Endothelial cell of umbilical vein (primary cell): ENCODE results near the gene SCYL1. TPM values are rescaled to one million over a fixed set of nuclear protein-coding genes. Genes with fewer than 3 reads are reported as not detected.
A peak's percentile ranks its signal among the peaks of the same experiment; 100 is the strongest.

Source experiments
- BruUV-seq: library from RNA; stranded (reverse); fragments of 400-500 nt; replicated peaks from 2 replicates; lab custom pipeline; 2021; lab: Mats Ljungman, UMichigan
- CTCF ChIA-PET: fragments of 300-600, 350-600 bp; sonication (Branson Sonifier 250); formaldehyde crosslinking; loops from one replicate; lab custom pipeline; 2021; ENCODE audit warnings: antibody characterized with exemption, inconsistent platforms; lab: Charles Lee
- POLR2A ChIA-PET: fragments of 300-600, 350-600 bp; sonication (Branson Sonifier 250); formaldehyde crosslinking; loops from one replicate; lab custom pipeline; 2021; ENCODE audit warnings: antibody characterized with exemption, inconsistent platforms; lab: Charles Lee
- DNase-seq: peaks from one replicate; pipeline ENCODE4 v3.0.0-alpha.2; 2011; ENCODE audit warnings: low read depth, low spot score
- FAIRE-seq: peaks from 2 replicates; lab custom pipeline; 2011; peaks lifted over from hg19 to GRCh38; lab: Jason Lieb, UNC
- H2AFZ ChIP-seq: 2 replicates; pipeline ENCODE4 v1.6.0; 2012; ENCODE audit warnings: low read depth, low read length, control low read depth, inconsistent platforms
- H3K27ac ChIP-seq: 2 replicates; pipeline ENCODE4 v1.5.1; 2011; ENCODE audit warnings: low read depth, mild to moderate bottlenecking, control low read depth, low read length, moderate library complexity; ENCODE audit not compliant: insufficient read depth
- H3K27me3 ChIP-seq, 2 experiments: 2 replicates each; pipeline versions ENCODE4 v1.6.0 to v1.6.1; 2011; ENCODE audit warnings: low read length in 2 of 2, mixed read lengths in 1 of 2; ENCODE audit not compliant: control insufficient read depth in 2 of 2, insufficient read depth in 2 of 2
- H3K36me3 ChIP-seq, 2 experiments: 2 replicates in 1 of 2; 3 replicates in 1 of 2; pipeline ENCODE4 v1.5.1; 2011; ENCODE audit warnings: low read length in 2 of 2, mild to moderate bottlenecking in 1 of 2, moderate library complexity in 1 of 2; ENCODE audit not compliant: control insufficient read depth in 2 of 2, insufficient read depth in 2 of 2; ENCODE audit errors: extremely low read depth in 1 of 2
- H3K4me1 ChIP-seq: 3 replicates; pipeline ENCODE4 v1.5.1; 2011; ENCODE audit warnings: mild to moderate bottlenecking, low read length; ENCODE audit not compliant: control insufficient read depth, insufficient read depth; ENCODE audit errors: extremely low read depth
- H3K4me2 ChIP-seq: 2 replicates; pipeline ENCODE4 v1.6.1; 2011; ENCODE audit warnings: low read length, control low read depth, mixed read lengths; ENCODE audit not compliant: insufficient read depth
- H3K4me3 ChIP-seq, 3 experiments: fragments of 200-600 bp in 1 of 3; sonication (generic), shearing (Covaris generic) in 1 of 3; replicated peaks in 1 of 3; 2 replicates each; pipeline ENCODE4 v1.5.1; 2011 to 2016; ENCODE audit warnings: control low read depth in 3 of 3, low read length in 3 of 3, mild to moderate bottlenecking in 2 of 3, inconsistent platforms in 1 of 3, low read depth in 1 of 3, moderate library complexity in 1 of 3; ENCODE audit not compliant: insufficient read depth in 1 of 3
- H3K79me2 ChIP-seq: 2 replicates; pipeline ENCODE4 v1.6.0; 2012; ENCODE audit warnings: low read length, inconsistent platforms; ENCODE audit not compliant: control insufficient read depth, insufficient read depth
- H3K9ac ChIP-seq: replicated peaks from 2 replicates; pipeline ENCODE3; 2011; ENCODE audit warnings: low read length, control low read depth; ENCODE audit not compliant: insufficient read depth; ENCODE audit errors: extremely low read depth
- H3K9me1 ChIP-seq: replicated peaks from 3 replicates; pipeline ENCODE4 v1.6.0; 2011; ENCODE audit warnings: mild to moderate bottlenecking, low read length; ENCODE audit not compliant: control insufficient read depth, insufficient read depth; ENCODE audit errors: extremely low read depth
- H3K9me3 ChIP-seq: replicated peaks from 2 replicates; pipeline ENCODE4 v1.5.1; 2012; ENCODE audit warnings: low read length, inconsistent platforms; ENCODE audit not compliant: control insufficient read depth, insufficient read depth
- H4K20me1 ChIP-seq: replicated peaks from 2 replicates; pipeline ENCODE3; 2011; ENCODE audit warnings: mild to moderate bottlenecking, low read length; ENCODE audit not compliant: control insufficient read depth, insufficient read depth; ENCODE audit errors: extremely low read depth
- CTCF ChIP-seq, 2 donors: IDR thresholded peaks; 1 replicate in 1 of 2; 2 replicates in 1 of 2; pipeline ENCODE4 v1.5.1; 2011; ENCODE audit warnings: low read length in 2 of 2, mild to moderate bottlenecking in 2 of 2, moderate library complexity in 2 of 2, control low read depth in 1 of 2, inconsistent platforms in 1 of 2, low read depth in 1 of 2; ENCODE audit not compliant: insufficient read depth in 1 of 2; ENCODE audit errors: extremely low read depth in 1 of 2
- EZH2 ChIP-seq: IDR thresholded peaks from 2 replicates; pipeline ENCODE4 v1.6.1; 2012; ENCODE audit warnings: borderline replicate concordance, low read depth, mild to moderate bottlenecking, moderate library complexity, low read length, inconsistent platforms; ENCODE audit not compliant: severe bottlenecking
- FOS ChIP-seq: IDR thresholded peaks from 2 replicates; pipeline ENCODE4 v1.6.1; 2011; ENCODE audit warnings: mild to moderate bottlenecking, low read length, moderate library complexity, borderline replicate concordance; ENCODE audit not compliant: insufficient read depth
- GATA2 ChIP-seq: IDR thresholded peaks from 2 replicates; pipeline ENCODE4 v1.7.0; 2011; ENCODE audit warnings: low read depth, mild to moderate bottlenecking, moderate library complexity, mixed read lengths, low read length; ENCODE audit not compliant: insufficient read length, insufficient read depth
- JUN ChIP-seq: IDR thresholded peaks from 2 replicates; pipeline ENCODE4 v1.6.1; 2011; ENCODE audit warnings: borderline replicate concordance, low read depth; ENCODE audit not compliant: insufficient read length, insufficient read depth
- MYC ChIP-seq: IDR thresholded peaks from one replicate; pipeline ENCODE4 v1.6.1; 2011; ENCODE audit warnings: mild to moderate bottlenecking, low read depth, low read length
- POLR2A ChIP-seq: IDR thresholded peaks from 2 replicates; pipeline ENCODE4 v1.6.1; 2012; ENCODE audit warnings: low read depth, mild to moderate bottlenecking, control low read depth, low read length
- POLR2AphosphoS5 ChIP-seq: IDR thresholded peaks from 2 replicates; pipeline ENCODE4 v1.6.1; 2012; ENCODE audit warnings: low read depth, mild to moderate bottlenecking, control low read depth, low read length, moderate library complexity; ENCODE audit not compliant: insufficient read depth
- dilution Hi-C: fragments of 300-500 bp; cut with MboI; formaldehyde crosslinking; loops from one replicate; pipeline ENCODE4 v1.15.0; 2019; ENCODE audit warnings: low sequenced_read_pairs; ENCODE audit not compliant: extremely low pct_ligation_motif_present
- intact Hi-C: fragments of 100-400 bp; cut with micrococcal nuclease; formaldehyde crosslinking; loops from one replicate; pipeline ENCODE4 v1.10.0; 2022
- polyA plus RNA-seq, 4 experiments: library from polyadenylated mRNA; depleted of rRNA in 3 of 4; stranded (reverse) in 3 of 4; unstranded in 1 of 4; fragments of >200 nt; gene quantifications; 2 replicates each; pipeline versions ENCODE4 v1.2.1 to v1.2.3, GENCODE V29; 2011 to 2012; ENCODE audit warnings: missing spikeins in 1 of 4
- total RNA-seq: library from RNA; stranded (reverse); gene quantifications from 2 replicates; pipeline ENCODE4 v1.2.3, GENCODE V29; 2021
- TF ChIP-seq, protein P1 (sequence below): IDR thresholded peaks from 2 replicates; pipeline ENCODE4 v1.6.1; 2011; ENCODE audit not compliant: insufficient read depth, insufficient read length

Gene SCYL1
- total and polyA plus RNA-seq, 2 donors (not counting 3 experiments of a cell fraction or from before 2014, with no cell fraction given) = 88.2 to 126 TPM

GRCh38 chr11:65555693-65556231, 30.9 kb downstream of the SCYL1 start:
- intact Hi-C loops (no loop called here), dilution Hi-C loops (no loop called here)
- peak; percentile 7 for TF ChIP-seq JUN
- TF ChIP-seq POLR2AphosphoS5 = no peak
- TF ChIP-seq EZH2 = no peak
- TF ChIP-seq CTCF (IDR thresholded peaks at IDR 0.05; ENCODE audit: extremely low read depth in 1 of 2, insufficient read depth in 1 of 2, low read depth in 1 of 2, low read length in 2 of 2) = no peak
- no peak for TF ChIP-seq POLR2A
- TF ChIP-seq, protein P1, sequence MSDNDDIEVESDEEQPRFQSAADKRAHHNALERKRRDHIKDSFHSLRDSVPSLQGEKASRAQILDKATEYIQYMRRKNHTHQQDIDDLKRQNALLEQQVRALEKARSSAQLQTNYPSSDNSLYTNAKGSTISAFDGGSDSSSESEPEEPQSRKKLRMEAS = no peak
- TF ChIP-seq MYC = no peak
- TF ChIP-seq FOS = peak; percentile 73
- TF ChIP-seq GATA2 = no peak
- Histone ChIP-seq H3K4me1 (peaks cover 48% of the 10 kb centered on the region), H4K20me1 (no peaks in the 10 kb centered on the region), H3K9ac (no peak overlapping the region), H3K36me3 (peaks cover 0 to 21% of the 10 kb centered on the region in 2 experiments), H3K27ac (peak overlapping the region; percentile 25), H3K79me2 (peaks cover 22% of the 10 kb centered on the region), H2AFZ (no peak overlapping the region), H3K27me3 (no peaks in the 10 kb centered on the region), H3K4me2 (peak overlapping the region; percentile 31), H3K9me3 (no peaks in the 10 kb centered on the region), H3K9me1 (no peaks in the 10 kb centered on the region), H3K4me3 (no peak overlapping the region)
- DNase-seq = peak; percentile 71
- POLR2A ChIA-PET = no interaction called here
- CTCF ChIA-PET = interaction anchor here (0.8 to 3.2 kb wide), 4 partner anchors 9 to 16 kb away, joined by 4 to 21 read pairs (median 5); partner anchors contain the start of gene FAM89B
- peak; percentile 78 for FAIRE-seq
- no TSS peak for BruUV-seq
